ENCODE measurements around the gene ZNF853. TPM values are rescaled to one million over a fixed set of nuclear protein-coding genes. Genes with fewer than 3 reads are reported as not detected.

Gene ZNF853
- total RNA-seq, 2 donors from 2014 or later = 3.6 to 11.2 TPM

- Histone ChIP-seq H3K4me3 (no peak overlapping the region), H3K27me3 (no peaks in the 10 kb centered on the region), H3K9me3 (no peaks in the 10 kb centered on the region), H3K27ac (no peak overlapping the region), H3K36me3 (replicated peaks in 1 of 2; ENCODE audit: insufficient read depth in 1 of 2, low read depth in 2 of 2) (peaks cover 4 to 7% of the 10 kb centered on the region in 2 donors), H3K4me1 (no peaks in the 10 kb centered on the region)
- WGBS, 2 donors = 91 to 93% methylated on average over 10 to 16 of the region's 17 CpGs
- DNase-seq (no peak), ATAC-seq (no peak)
- TF ChIP-seq, protein P1, sequence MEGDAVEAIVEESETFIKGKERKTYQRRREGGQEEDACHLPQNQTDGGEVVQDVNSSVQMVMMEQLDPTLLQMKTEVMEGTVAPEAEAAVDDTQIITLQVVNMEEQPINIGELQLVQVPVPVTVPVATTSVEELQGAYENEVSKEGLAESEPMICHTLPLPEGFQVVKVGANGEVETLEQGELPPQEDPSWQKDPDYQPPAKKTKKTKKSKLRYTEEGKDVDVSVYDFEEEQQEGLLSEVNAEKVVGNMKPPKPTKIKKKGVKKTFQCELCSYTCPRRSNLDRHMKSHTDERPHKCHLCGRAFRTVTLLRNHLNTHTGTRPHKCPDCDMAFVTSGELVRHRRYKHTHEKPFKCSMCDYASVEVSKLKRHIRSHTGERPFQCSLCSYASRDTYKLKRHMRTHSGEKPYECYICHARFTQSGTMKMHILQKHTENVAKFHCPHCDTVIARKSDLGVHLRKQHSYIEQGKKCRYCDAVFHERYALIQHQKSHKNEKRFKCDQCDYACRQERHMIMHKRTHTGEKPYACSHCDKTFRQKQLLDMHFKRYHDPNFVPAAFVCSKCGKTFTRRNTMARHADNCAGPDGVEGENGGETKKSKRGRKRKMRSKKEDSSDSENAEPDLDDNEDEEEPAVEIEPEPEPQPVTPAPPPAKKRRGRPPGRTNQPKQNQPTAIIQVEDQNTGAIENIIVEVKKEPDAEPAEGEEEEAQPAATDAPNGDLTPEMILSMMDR (IDR thresholded peaks at IDR 0.05) = no peak
- TF ChIP-seq POLR2A (IDR thresholded peaks at IDR 0.05) = no peak
- intact Hi-C loops (cut with DNase I) = no loop called here
Observed at GRCh38 chr7:6648066-6648814, 32.8 kb downstream of the ZNF853 start.

- Histone ChIP-seq H3K9me3 (no peaks in the 10 kb centered on the region), H3K4me1 (no peaks in the 10 kb centered on the region), H3K27me3 (no peaks in the 10 kb centered on the region), H3K4me3 (no peak overlapping the region), H3K36me3 (replicated peaks in 1 of 2; ENCODE audit: insufficient read depth in 1 of 2, low read depth in 2 of 2) (peaks cover 4 to 7% of the 10 kb centered on the region in 2 donors), H3K27ac (no peak overlapping the region)
- TF ChIP-seq POLR2A (IDR thresholded peaks at IDR 0.05) = no peak
- TF ChIP-seq, protein P1 (IDR thresholded peaks at IDR 0.05) = no peak
- DNase-seq (no peak), ATAC-seq (no peak)
- 88 to 93% methylated on average over 4 to 5 of the region's 5 CpGs for WGBS, 2 donors
- intact Hi-C loops (cut with DNase I) = no loop called here
Observed at GRCh38 chr7:6648815-6649104, 33.4 kb downstream of the ZNF853 start.

DNA sequence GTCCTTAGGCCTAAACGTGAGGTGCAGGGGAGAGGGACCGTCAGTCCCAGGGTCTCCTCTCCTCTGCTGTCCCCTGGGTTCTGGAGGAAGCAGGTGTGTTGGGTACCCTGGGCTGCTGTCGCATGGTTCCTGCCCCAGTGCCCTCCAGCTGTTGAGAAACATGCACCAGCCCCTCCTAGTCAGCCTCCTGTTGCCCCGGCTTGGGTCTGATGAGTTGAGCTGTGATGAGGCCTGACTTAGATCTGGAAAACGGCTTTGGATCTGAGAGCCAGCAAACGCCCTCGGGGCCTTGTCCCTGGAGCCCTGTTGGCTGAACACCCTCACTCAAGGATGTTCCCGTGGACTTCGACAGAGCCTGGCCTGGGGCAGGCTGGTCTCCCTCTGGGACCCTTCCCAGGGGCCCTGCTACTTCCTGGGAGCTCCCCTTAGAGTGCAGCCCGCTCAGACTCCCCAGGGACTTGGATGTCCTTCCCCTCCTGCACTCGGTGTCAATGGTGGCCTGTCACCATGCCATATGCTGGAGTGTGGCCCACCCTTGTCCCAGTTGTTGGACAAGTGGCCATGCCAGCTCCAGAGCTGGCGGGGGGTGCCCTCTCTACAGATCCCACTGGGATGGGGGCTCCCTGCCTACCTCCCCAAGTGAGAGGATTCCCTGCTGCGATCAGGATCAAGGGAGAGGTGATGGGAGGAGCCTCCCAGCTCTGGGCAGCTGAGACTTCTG, 34.0 kb downstream of the ZNF853 start:
- no peaks in the 10 kb centered on the region for H3K4me1 ChIP-seq
- TF ChIP-seq, protein P1 (IDR thresholded peaks at IDR 0.05) = no peak
- no peak for TF ChIP-seq POLR2A (IDR thresholded peaks at IDR 0.05)
- H3K9me3 ChIP-seq = no peaks in the 10 kb centered on the region
- intact Hi-C loops (cut with DNase I) = no loop called here
- H3K27ac ChIP-seq = no peak overlapping the region
- no peaks in the 10 kb centered on the region for H3K27me3 ChIP-seq
- H3K4me3 ChIP-seq = no peak overlapping the region
- WGBS, 2 donors = 81 to 87% methylated on average over 4 to 12 of the region's 13 CpGs
- DNase-seq = no peak
- peaks cover under 1 to 7% of the 10 kb centered on the region in 2 donors for H3K36me3 ChIP-seq (replicated peaks in 1 of 2; ENCODE audit: insufficient read depth in 1 of 2, low read depth in 2 of 2)
- no peak for ATAC-seq

DNA sequence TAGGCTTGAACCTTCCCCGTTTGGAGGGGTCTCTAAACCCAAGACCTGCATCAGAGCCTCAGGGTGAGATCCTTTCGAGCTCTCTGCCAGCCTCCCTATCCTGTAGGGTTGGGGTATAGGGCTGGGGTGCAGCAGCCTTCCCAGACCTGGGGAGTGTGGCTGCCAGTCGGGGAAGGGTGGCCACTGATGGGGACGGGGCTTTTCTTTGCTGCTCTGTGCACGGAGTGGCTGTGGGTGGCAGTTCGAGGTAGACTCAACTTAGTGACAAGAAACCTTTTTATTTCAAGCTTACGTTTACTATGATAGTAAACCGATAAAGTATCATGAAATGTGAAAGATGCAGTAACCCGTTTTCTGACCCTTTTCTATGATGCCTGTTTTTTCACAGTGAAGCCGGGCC, 34.7 kb downstream of the ZNF853 start:
- Histone ChIP-seq H3K36me3 (replicated peaks in 1 of 2; ENCODE audit: insufficient read depth in 1 of 2, low read depth in 2 of 2) (peaks cover 2 to 7% of the 10 kb centered on the region in 2 donors), H3K4me3 (no peak overlapping the region), H3K27me3 (no peaks in the 10 kb centered on the region), H3K4me1 (no peaks in the 10 kb centered on the region), H3K27ac (no peak overlapping the region), H3K9me3 (no peaks in the 10 kb centered on the region)
- TF ChIP-seq, protein P1 (IDR thresholded peaks at IDR 0.05) = no peak
- TF ChIP-seq POLR2A (IDR thresholded peaks at IDR 0.05) = no peak
- ATAC-seq = no peak
- intact Hi-C loops (cut with DNase I) = no loop called here
- WGBS, 2 donors = 96 to 98% methylated on average over 9 to 10 of the region's 10 CpGs
- no peak for DNase-seq

Measured in body of pancreas (tissue), 4 donors.